ENCODE results near the gene ASNSD1.

Gene ASNSD1

DNA sequence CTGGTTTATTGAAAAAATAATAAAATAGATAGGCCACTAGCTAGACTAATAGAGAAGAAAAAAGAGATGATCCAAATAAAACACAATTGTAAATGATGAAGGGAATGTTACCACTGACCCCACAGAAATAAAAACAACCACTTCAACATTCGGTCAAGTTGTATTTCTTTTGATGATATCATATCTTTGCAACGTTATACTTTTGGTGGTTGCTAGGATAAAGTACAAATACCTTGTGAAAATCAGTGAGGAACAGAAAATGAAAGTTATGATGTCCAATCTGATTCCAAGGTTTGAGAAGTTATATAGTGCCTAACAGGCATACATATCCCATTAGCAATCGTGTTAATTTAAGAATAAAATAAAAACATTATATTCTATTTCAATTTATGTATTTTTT, 6.6 kb upstream of the ASNSD1 start:
- Histone ChIP-seq H3K27ac (ENCODE audit: low read length) (no peak overlapping the region), H3K27me3 (ENCODE audit: insufficient read depth, low read length, poor library complexity) (no peaks in the 10 kb centered on the region), H3K79me2 (ENCODE audit: insufficient read depth, low read length) (no peaks in the 10 kb centered on the region), H4K20me1 (ENCODE audit: insufficient read depth, low read length) (no peaks in the 10 kb centered on the region), H3K36me3 (ENCODE audit: insufficient read depth, low read length) (no peaks in the 10 kb centered on the region), H3K4me1 (ENCODE audit: insufficient read depth, low read length) (peaks cover 28% of the 10 kb centered on the region), H3K9me3 (ENCODE audit: insufficient read depth, low read length, severe bottlenecking) (peaks cover 3% of the 10 kb centered on the region), H3K4me2 (ENCODE audit: insufficient read depth, low read length) (no peak overlapping the region), H2AFZ (ENCODE audit: low read depth, low read length) (no peak overlapping the region), H3K4me3 (ENCODE audit: low read depth in 1 of 2, low read length in 2 of 2) (no peak overlapping the region), H3K9ac (ENCODE audit: low read depth, low read length) (no peak overlapping the region)
- no peak for ATAC-seq (ENCODE audit: insufficient read depth, low read depth)
- TF ChIP-seq, protein P1, sequence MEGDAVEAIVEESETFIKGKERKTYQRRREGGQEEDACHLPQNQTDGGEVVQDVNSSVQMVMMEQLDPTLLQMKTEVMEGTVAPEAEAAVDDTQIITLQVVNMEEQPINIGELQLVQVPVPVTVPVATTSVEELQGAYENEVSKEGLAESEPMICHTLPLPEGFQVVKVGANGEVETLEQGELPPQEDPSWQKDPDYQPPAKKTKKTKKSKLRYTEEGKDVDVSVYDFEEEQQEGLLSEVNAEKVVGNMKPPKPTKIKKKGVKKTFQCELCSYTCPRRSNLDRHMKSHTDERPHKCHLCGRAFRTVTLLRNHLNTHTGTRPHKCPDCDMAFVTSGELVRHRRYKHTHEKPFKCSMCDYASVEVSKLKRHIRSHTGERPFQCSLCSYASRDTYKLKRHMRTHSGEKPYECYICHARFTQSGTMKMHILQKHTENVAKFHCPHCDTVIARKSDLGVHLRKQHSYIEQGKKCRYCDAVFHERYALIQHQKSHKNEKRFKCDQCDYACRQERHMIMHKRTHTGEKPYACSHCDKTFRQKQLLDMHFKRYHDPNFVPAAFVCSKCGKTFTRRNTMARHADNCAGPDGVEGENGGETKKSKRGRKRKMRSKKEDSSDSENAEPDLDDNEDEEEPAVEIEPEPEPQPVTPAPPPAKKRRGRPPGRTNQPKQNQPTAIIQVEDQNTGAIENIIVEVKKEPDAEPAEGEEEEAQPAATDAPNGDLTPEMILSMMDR (IDR thresholded peaks at IDR 0.05; ENCODE audit: borderline replicate concordance, extremely low read depth, low read length, poor library complexity, severe bottlenecking): no peak
- TF ChIP-seq EZH2 (IDR thresholded peaks at IDR 0.05; ENCODE audit: borderline replicate concordance, low read depth, low read length, severe bottlenecking): no peak
- no peak for DNase-seq

GRCh38 chr2:189657867-189658266, 3.4 kb upstream of the ASNSD1 start:
- peak; percentile 80 for ATAC-seq (ENCODE audit: insufficient read depth, low read depth)
- H3K9ac ChIP-seq (ENCODE audit: low read depth, low read length): peak overlapping the region; percentile 42
- peak overlapping the region; percentile 63 for H3K4me2 ChIP-seq (ENCODE audit: insufficient read depth, low read length)
- H3K9me3 ChIP-seq (ENCODE audit: insufficient read depth, low read length, severe bottlenecking): peaks cover under 1% of the 10 kb centered on the region
- H3K4me1 ChIP-seq (ENCODE audit: insufficient read depth, low read length): peaks cover 44% of the 10 kb centered on the region
- peak overlapping the region; percentile 87 for H3K27ac ChIP-seq (ENCODE audit: low read length)
- peaks cover 16% of the 10 kb centered on the region for H3K79me2 ChIP-seq (ENCODE audit: insufficient read depth, low read length)
- peak overlapping the region in 1 of 2 experiments; percentile 38; a peak in 2 of 4 replicates for H3K4me3 ChIP-seq (ENCODE audit: low read depth in 1 of 2, low read length in 2 of 2)
- no peak for TF ChIP-seq EZH2 (IDR thresholded peaks at IDR 0.05; ENCODE audit: borderline replicate concordance, low read depth, low read length, severe bottlenecking)
- TF ChIP-seq, protein P1 (IDR thresholded peaks at IDR 0.05; ENCODE audit: borderline replicate concordance, extremely low read depth, low read length, poor library complexity, severe bottlenecking): no peak
- no peaks in the 10 kb centered on the region for H3K27me3 ChIP-seq (ENCODE audit: insufficient read depth, low read length, poor library complexity)
- peak overlapping the region; percentile 57 for H2AFZ ChIP-seq (ENCODE audit: low read depth, low read length)
- no peaks in the 10 kb centered on the region; the same call in 1 of the 2 replicates for H3K36me3 ChIP-seq (ENCODE audit: insufficient read depth, low read length)
- peak; percentile 86 for DNase-seq
- no peaks in the 10 kb centered on the region; the same call in 1 of the 2 replicates for H4K20me1 ChIP-seq (ENCODE audit: insufficient read depth, low read length)

DNA sequence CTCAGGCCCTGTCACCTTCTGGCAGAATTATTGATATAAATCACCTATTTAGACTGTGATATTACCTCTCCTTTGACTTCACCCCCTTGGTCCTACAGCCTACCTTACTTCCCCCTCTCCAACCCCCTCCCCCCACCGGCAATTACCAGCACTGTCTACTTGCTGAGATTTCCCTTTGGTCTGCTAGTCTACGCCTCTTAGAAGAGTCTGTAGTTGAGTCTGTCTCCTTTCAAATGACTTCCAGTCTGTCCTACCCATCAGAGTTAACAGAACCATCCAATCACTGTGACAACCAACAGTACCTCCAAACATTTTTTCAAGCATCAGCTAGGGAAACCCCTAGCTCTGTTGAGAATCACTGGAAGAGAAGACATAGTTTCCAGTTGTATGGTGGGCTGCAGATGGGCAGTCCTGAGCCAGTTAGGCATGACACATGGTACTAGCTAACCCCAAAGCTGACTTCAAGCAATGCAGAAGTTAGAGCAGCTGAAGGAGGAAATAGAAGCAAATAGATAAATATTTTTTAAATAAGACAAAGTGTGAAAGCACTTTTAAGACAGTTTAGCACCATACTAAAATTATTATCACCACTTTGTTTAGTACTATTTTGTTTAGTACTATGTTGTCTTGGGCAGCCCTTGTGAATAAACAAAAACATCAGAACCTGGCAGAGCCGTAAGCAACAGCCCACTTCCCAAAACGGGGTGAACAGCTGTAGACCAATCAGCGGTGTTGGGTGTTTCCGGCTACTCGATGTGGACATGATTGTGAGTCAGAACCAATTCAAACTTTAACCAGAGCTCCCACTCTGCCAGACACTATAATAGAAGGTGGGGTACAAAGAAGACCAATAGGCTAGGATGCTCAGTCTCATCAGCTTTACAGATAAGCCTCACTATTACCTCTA, 2.7 kb upstream of the ASNSD1 start:
- peak overlapping the region; percentile 87 for H3K27ac ChIP-seq (ENCODE audit: low read length)
- peak; percentile 39 for ATAC-seq (ENCODE audit: insufficient read depth, low read depth)
- peak; percentile 58 for DNase-seq
- peak overlapping the region; percentile 42 for H3K9ac ChIP-seq (ENCODE audit: low read depth, low read length)
- TF ChIP-seq, protein P1 (IDR thresholded peaks at IDR 0.05; ENCODE audit: borderline replicate concordance, extremely low read depth, low read length, poor library complexity, severe bottlenecking): no peak
- no peak for TF ChIP-seq EZH2 (IDR thresholded peaks at IDR 0.05; ENCODE audit: borderline replicate concordance, low read depth, low read length, severe bottlenecking)
- H3K4me1 ChIP-seq (ENCODE audit: insufficient read depth, low read length): peaks cover 50% of the 10 kb centered on the region
- H3K27me3 ChIP-seq (ENCODE audit: insufficient read depth, low read length, poor library complexity): no peaks in the 10 kb centered on the region
- H3K9me3 ChIP-seq (ENCODE audit: insufficient read depth, low read length, severe bottlenecking): no peaks in the 10 kb centered on the region
- H2AFZ ChIP-seq (ENCODE audit: low read depth, low read length): peak overlapping the region; percentile 57
- H3K36me3 ChIP-seq (ENCODE audit: insufficient read depth, low read length): no peaks in the 10 kb centered on the region; the same call in 1 of the 2 replicates
- peak overlapping the region; percentile 63 for H3K4me2 ChIP-seq (ENCODE audit: insufficient read depth, low read length)
- H3K4me3 ChIP-seq (ENCODE audit: low read depth in 1 of 2, low read length in 2 of 2): peak overlapping the region in 1 of 2 experiments; percentile 38; a peak in 2 of 4 replicates
- H3K79me2 ChIP-seq (ENCODE audit: insufficient read depth, low read length): peaks cover 22% of the 10 kb centered on the region
- no peaks in the 10 kb centered on the region; the same call in 1 of the 2 replicates for H4K20me1 ChIP-seq (ENCODE audit: insufficient read depth, low read length)
